ENCODE measurements around the gene ZNHIT1. TPM values are rescaled to one million over a fixed set of nuclear protein-coding genes. Genes with fewer than 3 reads are reported as not detected.
A peak's percentile ranks its signal among the peaks of the same experiment; 100 is the strongest.

ZNHIT1 gene
- total RNA-seq, 1 donor from 2014 or later = 37.6 TPM

DNA sequence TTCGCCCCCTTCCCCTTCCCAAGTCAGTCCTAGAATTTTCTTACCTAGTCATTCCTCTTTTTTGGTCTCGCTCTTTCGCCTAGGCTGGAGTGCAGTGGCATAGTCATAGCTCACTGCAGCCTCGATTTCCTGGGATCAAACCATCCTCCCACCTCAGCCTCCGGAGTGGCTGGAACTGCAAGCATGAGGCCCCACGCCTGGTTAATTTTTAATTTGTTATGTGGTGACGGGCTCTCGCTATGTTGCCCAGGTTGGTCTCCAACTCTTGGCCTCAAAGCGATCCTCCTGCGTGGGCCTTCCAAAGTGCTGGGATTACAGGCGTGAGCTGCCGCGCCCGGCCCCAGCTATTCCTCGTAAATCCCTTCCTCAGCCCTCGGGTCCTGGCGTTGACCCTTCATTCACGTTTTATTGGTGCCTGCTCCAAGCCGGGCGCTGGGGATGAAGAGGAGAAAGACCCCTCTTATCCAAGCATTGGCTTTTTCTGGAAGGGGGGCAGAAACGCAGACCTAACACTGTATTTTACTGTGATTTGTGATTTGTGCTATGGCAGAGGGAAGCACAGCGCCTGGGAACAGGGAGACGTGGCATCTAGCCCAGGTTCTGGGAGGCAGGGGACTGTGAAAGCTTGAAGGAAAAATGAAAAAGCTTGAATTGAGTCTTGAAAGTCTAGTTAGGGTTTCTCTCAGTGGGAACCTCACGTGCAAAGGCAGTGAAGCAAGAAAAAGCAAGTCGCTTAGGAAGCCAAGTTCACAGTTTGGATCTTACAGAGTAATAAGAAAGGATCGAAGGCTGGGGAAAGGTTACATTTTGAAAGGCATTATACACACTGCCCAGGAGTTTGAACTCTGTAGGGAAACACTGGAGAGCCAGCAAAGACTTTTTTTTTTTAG lies 516 bp downstream of the ZNHIT1 start:
- H3K27ac Mint-ChIP-seq = peak overlapping the region; percentile 84
- TF ChIP-seq, protein P1, sequence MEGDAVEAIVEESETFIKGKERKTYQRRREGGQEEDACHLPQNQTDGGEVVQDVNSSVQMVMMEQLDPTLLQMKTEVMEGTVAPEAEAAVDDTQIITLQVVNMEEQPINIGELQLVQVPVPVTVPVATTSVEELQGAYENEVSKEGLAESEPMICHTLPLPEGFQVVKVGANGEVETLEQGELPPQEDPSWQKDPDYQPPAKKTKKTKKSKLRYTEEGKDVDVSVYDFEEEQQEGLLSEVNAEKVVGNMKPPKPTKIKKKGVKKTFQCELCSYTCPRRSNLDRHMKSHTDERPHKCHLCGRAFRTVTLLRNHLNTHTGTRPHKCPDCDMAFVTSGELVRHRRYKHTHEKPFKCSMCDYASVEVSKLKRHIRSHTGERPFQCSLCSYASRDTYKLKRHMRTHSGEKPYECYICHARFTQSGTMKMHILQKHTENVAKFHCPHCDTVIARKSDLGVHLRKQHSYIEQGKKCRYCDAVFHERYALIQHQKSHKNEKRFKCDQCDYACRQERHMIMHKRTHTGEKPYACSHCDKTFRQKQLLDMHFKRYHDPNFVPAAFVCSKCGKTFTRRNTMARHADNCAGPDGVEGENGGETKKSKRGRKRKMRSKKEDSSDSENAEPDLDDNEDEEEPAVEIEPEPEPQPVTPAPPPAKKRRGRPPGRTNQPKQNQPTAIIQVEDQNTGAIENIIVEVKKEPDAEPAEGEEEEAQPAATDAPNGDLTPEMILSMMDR (IDR thresholded peaks at IDR 0.05) = no peak
- no peaks in the 10 kb centered on the region for H3K9me3 Mint-ChIP-seq
- H3K4me3 Mint-ChIP-seq = peak overlapping the region; percentile 94
- CTCF ChIA-PET = interaction anchor here (1.6 to 1.9 kb wide), 4 partner anchors 26 to 74 kb away, joined by 7 to 29 read pairs (median 10); partner anchors contain the start of gene FIS1
- POLR2A ChIA-PET = interaction anchor here (0.9 to 3.3 kb wide), 9 partner anchors 19 to 1713 kb away, joined by 3 to 44 read pairs (median 4); partner anchors contain the start of genes CLDN15, FIS1, UFSP1 and VGF
- no peaks in the 10 kb centered on the region for H3K27me3 Mint-ChIP-seq
- H3K4me1 Mint-ChIP-seq = peaks cover 30% of the 10 kb centered on the region
- intact Hi-C loops (cut with micrococcal nuclease) = loop anchor here (1.0 to 5.0 kb wide), 6 partner anchors 26 to 1144 kb away; partner anchors contain the start of gene VGF
- peaks cover 53% of the 10 kb centered on the region for H3K36me3 Mint-ChIP-seq (ENCODE audit: low read depth)
- DNase-seq (no peak), ATAC-seq (ENCODE audit: low read depth) (no peak)

DNA sequence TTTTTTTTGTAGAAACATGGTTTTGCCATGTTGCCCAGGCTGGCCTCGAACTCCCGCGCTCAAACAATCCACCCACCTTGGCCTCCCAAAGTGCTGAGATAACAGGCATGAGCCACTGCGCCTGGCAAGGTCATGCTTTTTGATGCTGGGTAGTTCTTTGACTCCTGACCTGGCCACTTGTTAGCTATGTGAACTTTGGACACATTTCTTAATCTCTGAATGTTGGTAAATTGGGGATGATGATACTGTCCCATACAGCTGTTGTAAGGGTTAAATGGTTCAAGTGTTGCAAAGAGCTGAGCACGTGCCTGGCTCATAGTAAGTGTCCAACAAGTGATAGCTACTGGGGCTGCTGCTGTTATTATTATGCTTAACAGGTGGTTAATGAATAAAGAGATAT lies 2.3 kb downstream of the ZNHIT1 start:
- ChIA-PET POLR2A (no interaction called here), CTCF (interaction anchor here (0.9 to 1.2 kb wide), 2 partner anchors 62 to 76 kb away, joined by 3 read pairs; no protein-coding TSS in a partner anchor)
- no peaks in the 10 kb centered on the region for H3K9me3 Mint-ChIP-seq
- no peak for DNase-seq
- no peak for ATAC-seq (ENCODE audit: low read depth)
- H3K4me3 Mint-ChIP-seq = no peak overlapping the region
- H3K4me1 Mint-ChIP-seq = peaks cover 30% of the 10 kb centered on the region
- intact Hi-C loops (cut with micrococcal nuclease) = no loop called here
- no peak overlapping the region for H3K27ac Mint-ChIP-seq
- TF ChIP-seq, protein P1 (IDR thresholded peaks at IDR 0.05) = no peak
- peaks cover 58% of the 10 kb centered on the region for H3K36me3 Mint-ChIP-seq (ENCODE audit: low read depth)
- H3K27me3 Mint-ChIP-seq = no peaks in the 10 kb centered on the region

DNA sequence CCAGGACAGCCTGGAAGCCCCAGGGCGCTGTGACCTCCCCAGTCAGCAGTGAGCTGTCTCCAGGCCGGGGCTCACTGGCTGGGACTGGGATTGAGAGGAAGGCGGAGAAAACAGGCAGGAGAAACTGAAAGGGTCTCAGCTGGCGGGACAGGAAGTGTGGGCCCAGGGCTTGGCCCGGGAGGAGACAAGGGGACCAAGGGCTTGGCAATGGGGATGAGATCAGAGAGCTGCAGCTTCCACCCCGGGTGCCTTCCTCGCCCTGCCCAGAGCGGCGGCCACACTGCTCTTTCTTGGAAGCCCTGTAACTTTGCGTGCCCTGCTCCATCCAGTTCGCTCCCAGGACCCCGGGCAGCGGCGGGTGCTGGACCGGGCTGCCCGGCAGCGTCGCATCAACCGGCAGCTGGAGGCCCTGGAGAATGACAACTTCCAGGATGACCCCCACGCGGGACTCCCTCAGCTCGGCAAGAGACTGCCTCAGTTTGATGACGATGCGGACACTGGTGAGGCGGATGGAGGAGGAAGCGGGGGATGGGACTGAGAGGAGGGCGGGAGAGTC lies 4.4 kb downstream of the ZNHIT1 start:
- CTCF ChIA-PET = no interaction called here
- H3K4me1 Mint-ChIP-seq = peaks cover 21% of the 10 kb centered on the region
- no peak for ATAC-seq (ENCODE audit: low read depth)
- peaks cover 60% of the 10 kb centered on the region for H3K36me3 Mint-ChIP-seq (ENCODE audit: low read depth)
- H3K27me3 Mint-ChIP-seq = no peaks in the 10 kb centered on the region
- no peak overlapping the region for H3K4me3 Mint-ChIP-seq
- H3K27ac Mint-ChIP-seq = no peak overlapping the region
- TF ChIP-seq, protein P1 (IDR thresholded peaks at IDR 0.05) = no peak
- DNase-seq = no peak
- intact Hi-C loops (cut with micrococcal nuclease) = no loop called here
- no peaks in the 10 kb centered on the region for H3K9me3 Mint-ChIP-seq
- POLR2A ChIA-PET = no interaction called here

DNA sequence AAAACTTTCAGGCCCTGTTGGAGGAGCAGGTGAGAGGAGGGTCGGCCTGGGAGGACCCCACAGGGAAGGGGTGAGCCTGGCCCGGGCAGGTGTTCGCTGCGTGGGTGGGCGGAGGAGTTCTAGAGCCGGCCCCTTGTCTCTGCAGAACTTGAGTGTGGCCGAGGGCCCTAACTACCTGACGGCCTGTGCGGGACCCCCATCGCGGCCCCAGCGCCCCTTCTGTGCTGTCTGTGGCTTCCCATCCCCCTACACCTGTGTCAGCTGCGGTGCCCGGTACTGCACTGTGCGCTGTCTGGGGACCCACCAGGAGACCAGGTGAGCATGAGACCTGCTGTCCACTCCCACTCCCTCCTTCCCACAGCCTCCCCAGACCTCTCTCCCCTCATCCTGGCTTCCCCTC lies 5.6 kb downstream of the ZNHIT1 start:
- peaks cover 62% of the 10 kb centered on the region for H3K36me3 Mint-ChIP-seq (ENCODE audit: low read depth)
- POLR2A ChIA-PET = no interaction called here

More for the DNA sequence above, 5.6 kb downstream of the ZNHIT1 start:
- intact Hi-C loops (cut with micrococcal nuclease) = no loop called here
- no peaks in the 10 kb centered on the region for H3K9me3 Mint-ChIP-seq
- ATAC-seq (ENCODE audit: low read depth) = no peak
- CTCF ChIA-PET = no interaction called here
- peaks cover 14% of the 10 kb centered on the region for H3K4me1 Mint-ChIP-seq
- no peak overlapping the region for H3K27ac Mint-ChIP-seq
- TF ChIP-seq, protein P1 (IDR thresholded peaks at IDR 0.05) = no peak
- H3K27me3 Mint-ChIP-seq = no peaks in the 10 kb centered on the region
- H3K4me3 Mint-ChIP-seq = no peak overlapping the region
- no peak for DNase-seq
